DOHH2 (cell line): Measurements from ENCODE around the gene CCNT2.

ENCODE experiments used
- H3F3A ChIP-seq: fragments of 200-600 bp; sonication (generic), shearing (Covaris generic); 2 replicates; pipeline ENCODE4 v1.6.0; 2016; ENCODE audit warnings: antibody characterized with exemption, mild to moderate bottlenecking; ENCODE audit not compliant: control insufficient read depth, insufficient read depth
- H3K27ac ChIP-seq: fragments of 200-600 bp; sonication (generic); 2 replicates; pipeline ENCODE4 v1.5.1; 2014; ENCODE audit warnings: low read depth, mild to moderate bottlenecking, low read length, moderate library complexity
- H3K27me3 ChIP-seq: fragments of 200-600 bp; sonication (generic); 2 replicates; pipeline ENCODE4 v1.6.1; 2014; ENCODE audit warnings: mild to moderate bottlenecking, low read length, mixed read lengths; ENCODE audit not compliant: control insufficient read depth
- H3K36me3 ChIP-seq: fragments of 200-600 bp; sonication (generic); 2 replicates; pipeline ENCODE4 v1.6.1; 2014; ENCODE audit warnings: mild to moderate bottlenecking, low read length, moderate library complexity, mixed read lengths; ENCODE audit not compliant: control insufficient read depth
- H3K4me1 ChIP-seq: fragments of 200-600 bp; sonication (generic); 2 replicates; pipeline ENCODE4 v1.6.1; 2014; ENCODE audit warnings: mild to moderate bottlenecking, low read length, mixed read lengths; ENCODE audit not compliant: control insufficient read depth
- H3K4me2 ChIP-seq: fragments of 200-600 bp; sonication (generic); 2 replicates; pipeline ENCODE4 v1.6.0; 2014; ENCODE audit warnings: mild to moderate bottlenecking, low read length, moderate library complexity
- H3K4me3 ChIP-seq: fragments of 200-600 bp; sonication (generic); 2 replicates; pipeline ENCODE4 v1.5.1; 2014; ENCODE audit warnings: mild to moderate bottlenecking, low read length, mixed read lengths
- H3K79me2 ChIP-seq: fragments of 200-600 bp; sonication (generic); 2 replicates; pipeline ENCODE4 v1.6.1; 2014; ENCODE audit warnings: mild to moderate bottlenecking, low read length, mixed read lengths; ENCODE audit not compliant: control insufficient read depth
- H3K9me2 ChIP-seq: fragments of 200-600 bp; sonication (generic); replicated peaks from 2 replicates; pipeline ENCODE4 v1.6.1; 2014; ENCODE audit warnings: mild to moderate bottlenecking, low read length, mixed read lengths; ENCODE audit not compliant: control insufficient read depth
- H3K9me3 ChIP-seq: fragments of 200-600 bp; sonication (generic); 2 replicates; pipeline ENCODE4 v1.6.1; 2014; ENCODE audit warnings: antibody characterized with exemption, low read length, mixed read lengths; ENCODE audit not compliant: control insufficient read depth, insufficient read depth
- H4K20me1 ChIP-seq: fragments of 200-600 bp; sonication (generic); 2 replicates; pipeline ENCODE4 v1.6.0; 2014; ENCODE audit warnings: low read depth, mild to moderate bottlenecking, antibody characterized with exemption, low read length, moderate library complexity; ENCODE audit not compliant: control insufficient read depth, insufficient read depth
- EZH2phosphoT487 ChIP-seq: fragments of 200-600 bp; sonication (generic); IDR thresholded peaks from 2 replicates; pipeline ENCODE4 v1.6.1; 2017; ENCODE audit warnings: borderline replicate concordance, mild to moderate bottlenecking, antibody characterized with exemption, low read length, moderate library complexity, mixed read lengths
- TF ChIP-seq, protein P1 (sequence below): fragments of 200-600 bp; sonication (generic); IDR thresholded peaks from one replicate; pipeline ENCODE4 v1.5.1; 2014; ENCODE audit warnings: antibody characterized with exemption, mild to moderate bottlenecking, low read depth, low read length; ENCODE audit not compliant: poor library complexity, severe bottlenecking

CCNT2 gene

DNA sequence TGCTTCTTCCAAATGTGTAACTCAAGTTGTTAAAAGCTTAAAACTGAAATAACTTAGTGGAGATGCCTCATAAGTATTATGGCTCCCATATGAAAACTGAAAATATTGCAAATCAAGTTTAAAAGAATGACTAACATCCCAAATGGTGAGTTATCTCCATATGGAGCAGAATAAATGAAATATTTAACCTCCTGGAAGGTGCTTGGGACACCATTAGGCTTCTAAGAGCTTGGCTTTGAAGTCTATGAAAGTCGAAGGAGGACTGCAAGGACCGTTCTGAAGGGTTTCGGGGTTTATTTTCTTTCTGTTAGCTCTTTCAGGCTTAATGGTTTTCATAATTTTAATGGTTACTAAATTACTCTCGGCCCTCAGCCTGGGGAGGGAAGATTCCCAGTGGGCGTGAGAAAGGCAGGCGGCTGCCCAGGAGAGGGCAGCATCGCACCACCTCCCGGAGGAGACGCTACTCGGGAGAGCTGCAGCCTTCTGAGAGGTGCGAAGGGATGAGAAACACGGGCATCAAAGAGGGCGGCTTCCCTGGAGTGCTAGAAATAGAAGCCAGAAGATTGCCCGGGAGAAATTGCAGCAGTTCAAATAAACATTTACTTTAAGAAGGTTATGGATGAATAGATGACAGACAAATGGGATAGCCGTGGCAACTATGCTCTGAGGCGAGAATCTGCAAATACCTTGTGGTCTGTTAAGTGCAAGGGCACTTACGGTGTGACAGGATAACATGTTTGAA, 85.6 kb downstream of the CCNT2 start:
- H3K4me1 ChIP-seq = peaks cover 8% of the 10 kb centered on the region
- H3K36me3 ChIP-seq = no peaks in the 10 kb centered on the region
- peak overlapping the region; percentile 50 for H3K4me2 ChIP-seq
- peaks cover 4% of the 10 kb centered on the region; the same call in 1 of the 2 replicates for H3K27me3 ChIP-seq
- H3K27ac ChIP-seq = no peak overlapping the region
- H3K79me2 ChIP-seq = no peaks in the 10 kb centered on the region
- H3F3A ChIP-seq = no peaks in the 10 kb centered on the region
- no peaks in the 10 kb centered on the region for H4K20me1 ChIP-seq
- no peak overlapping the region for H3K4me3 ChIP-seq
- no peak for TF ChIP-seq EZH2phosphoT487
- TF ChIP-seq, protein P1, sequence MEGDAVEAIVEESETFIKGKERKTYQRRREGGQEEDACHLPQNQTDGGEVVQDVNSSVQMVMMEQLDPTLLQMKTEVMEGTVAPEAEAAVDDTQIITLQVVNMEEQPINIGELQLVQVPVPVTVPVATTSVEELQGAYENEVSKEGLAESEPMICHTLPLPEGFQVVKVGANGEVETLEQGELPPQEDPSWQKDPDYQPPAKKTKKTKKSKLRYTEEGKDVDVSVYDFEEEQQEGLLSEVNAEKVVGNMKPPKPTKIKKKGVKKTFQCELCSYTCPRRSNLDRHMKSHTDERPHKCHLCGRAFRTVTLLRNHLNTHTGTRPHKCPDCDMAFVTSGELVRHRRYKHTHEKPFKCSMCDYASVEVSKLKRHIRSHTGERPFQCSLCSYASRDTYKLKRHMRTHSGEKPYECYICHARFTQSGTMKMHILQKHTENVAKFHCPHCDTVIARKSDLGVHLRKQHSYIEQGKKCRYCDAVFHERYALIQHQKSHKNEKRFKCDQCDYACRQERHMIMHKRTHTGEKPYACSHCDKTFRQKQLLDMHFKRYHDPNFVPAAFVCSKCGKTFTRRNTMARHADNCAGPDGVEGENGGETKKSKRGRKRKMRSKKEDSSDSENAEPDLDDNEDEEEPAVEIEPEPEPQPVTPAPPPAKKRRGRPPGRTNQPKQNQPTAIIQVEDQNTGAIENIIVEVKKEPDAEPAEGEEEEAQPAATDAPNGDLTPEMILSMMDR = peak; percentile 96
- H3K9me3 ChIP-seq = no peaks in the 10 kb centered on the region
- no peaks in the 10 kb centered on the region for H3K9me2 ChIP-seq

DNA sequence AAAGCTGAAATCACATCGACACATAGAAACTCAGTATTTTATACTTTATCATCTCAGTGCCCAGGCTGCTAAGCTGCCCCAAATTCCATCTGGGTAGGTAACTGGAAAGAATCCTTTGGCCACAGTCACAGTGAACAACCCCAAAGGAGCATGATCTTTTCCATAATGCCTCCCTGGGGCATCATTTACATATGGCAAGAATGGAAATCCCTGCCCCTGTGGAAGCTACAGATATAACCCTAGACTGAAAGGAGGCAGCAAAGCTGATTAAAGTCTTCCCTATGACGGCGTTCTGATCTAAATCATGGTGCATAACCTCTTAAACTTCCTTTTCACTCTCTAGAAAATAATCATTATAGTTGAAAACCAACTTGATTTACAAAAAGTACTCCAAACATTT, 87.1 kb downstream of the CCNT2 start:
- Histone ChIP-seq H3K36me3 (no peaks in the 10 kb centered on the region), H3K27me3 (peaks cover 4% of the 10 kb centered on the region; the same call in 1 of the 2 replicates), H3K9me2 (no peaks in the 10 kb centered on the region), H3K4me1 (peaks cover 8% of the 10 kb centered on the region), H3K4me3 (no peak overlapping the region), H3K27ac (no peak overlapping the region), H3K79me2 (no peaks in the 10 kb centered on the region), H4K20me1 (no peaks in the 10 kb centered on the region), H3F3A (no peaks in the 10 kb centered on the region), H3K9me3 (no peaks in the 10 kb centered on the region), H3K4me2 (no peak overlapping the region)
- TF ChIP-seq, protein P1 = no peak
- no peak for TF ChIP-seq EZH2phosphoT487
